NCI-H1048 (cell line): ENCODE measurements around the gene NID1.
"Not testable (repeated sequence)": the region's sequence is repeated elsewhere in the genome, so short reads cannot be mapped to it uniquely, and the experiment has no call there.

ENCODE experiments used
- DNase-seq: peaks from one replicate; lab custom pipeline; 2025; lab: John Stamatoyannopoulos, UW

Gene NID1

GRCh38 chr1:235933017-235933765 lies 131.7 kb downstream of the NID1 start:
- DNase-seq: no peak

DNA sequence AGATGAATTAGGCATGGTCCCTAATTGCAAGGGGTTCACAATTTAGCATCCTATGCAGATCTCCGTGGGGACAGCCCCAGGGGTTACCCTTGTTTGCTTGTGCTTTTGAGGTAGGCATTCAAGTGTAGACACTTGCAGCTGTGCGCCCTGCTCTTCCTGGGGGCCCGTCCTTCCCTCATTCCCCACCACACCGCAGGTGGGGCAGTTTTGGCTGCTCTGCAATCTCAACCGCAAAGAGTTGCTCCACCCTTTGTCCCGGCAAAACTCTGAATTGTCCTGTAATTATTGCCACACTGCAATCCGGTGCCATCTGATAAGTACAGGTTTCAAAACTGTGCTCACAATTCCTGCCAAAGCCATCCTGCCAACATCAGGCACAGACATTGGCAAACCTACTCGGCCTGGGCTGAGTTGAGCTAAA lies 132.8 kb downstream of the NID1 start:
- no peak for DNase-seq

GRCh38 chr1:235931171-235931738 lies 133.6 kb downstream of the NID1 start:
- no peak for DNase-seq

- no peak for DNase-seq
These were observed 134.3 kb downstream of the NID1 start for GRCh38 chr1:235930543-235930942.

DNA sequence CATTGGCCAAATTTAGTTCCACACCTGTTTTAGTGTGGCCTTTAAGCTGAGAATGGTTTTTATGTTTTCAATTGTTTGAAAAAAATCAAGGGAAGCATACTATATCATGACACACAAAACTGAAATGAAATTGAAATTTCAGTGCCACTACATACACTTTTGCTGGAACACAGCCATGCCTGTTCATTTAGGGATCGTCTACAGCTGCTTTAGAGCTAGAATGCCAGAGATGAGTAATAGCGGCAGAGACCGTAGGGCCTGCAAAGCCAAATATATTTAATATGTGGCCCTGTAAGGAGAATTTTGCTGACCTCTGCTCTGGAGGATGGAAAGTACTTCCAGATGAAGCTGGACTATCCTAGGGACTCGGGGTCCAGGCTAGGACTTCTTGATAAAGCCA lies 135.7 kb downstream of the NID1 start:
- no peak for DNase-seq

GRCh38 chr1:235928197-235928596 lies 136.7 kb downstream of the NID1 start:
- DNase-seq: no peak

DNA sequence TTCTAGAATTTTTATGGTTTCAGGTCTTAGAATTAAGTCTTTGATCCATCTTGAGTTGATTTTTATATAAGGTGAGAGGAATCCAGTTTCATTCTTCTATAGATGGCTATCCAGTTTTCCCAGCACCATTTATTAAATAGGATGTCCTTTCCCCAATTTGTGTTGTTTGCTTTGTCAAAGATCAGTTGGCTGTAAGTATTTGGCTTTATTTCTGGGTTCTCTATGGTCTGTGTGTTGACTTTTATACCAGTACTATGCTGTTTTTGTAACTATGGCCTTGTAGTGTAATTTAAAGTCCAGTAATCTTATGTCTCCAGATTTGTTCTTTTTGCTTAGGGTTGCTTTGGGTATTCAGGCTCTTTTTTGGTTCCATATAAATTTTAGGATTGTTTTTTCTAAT lies 137.3 kb downstream of the NID1 start:
- DNase-seq: not testable (repeated sequence)
